Effector memory CD4-positive, alpha-beta T cell (primary cell): ENCODE data around the gene GNAS-AS1.
A peak's percentile ranks its signal among the peaks of the same experiment; 100 is the strongest.

Experiments used
- DNase-seq, 3 donors: peaks; one replicate each; pipeline ENCODE4 v3.0.0-alpha.2; 2020
- H3K27ac ChIP-seq: 2 replicates; pipeline ENCODE4 v1.7.0; 2013; ENCODE audit warnings: mild to moderate bottlenecking, low read length, moderate library complexity; ENCODE audit not compliant: insufficient read depth, poor library complexity, severe bottlenecking
- H3K27me3 ChIP-seq: replicated peaks from 2 replicates; pipeline ENCODE4 v1.7.0; 2013; ENCODE audit warnings: mild to moderate bottlenecking, low read length; ENCODE audit not compliant: insufficient read depth, control insufficient read depth, poor library complexity, severe bottlenecking
- H3K36me3 ChIP-seq: 2 replicates; pipeline ENCODE4 v1.7.0; 2013; ENCODE audit warnings: mild to moderate bottlenecking, low read length, moderate library complexity; ENCODE audit not compliant: control insufficient read depth, insufficient read depth
- H3K4me1 ChIP-seq: 2 replicates; pipeline ENCODE4 v1.7.0; 2013; ENCODE audit warnings: low read length, mild to moderate bottlenecking; ENCODE audit not compliant: control insufficient read depth, insufficient read depth, poor library complexity, severe bottlenecking
- H3K4me3 ChIP-seq: 2 replicates; pipeline ENCODE4 v1.7.0; 2013; ENCODE audit warnings: low read length, low read depth, mild to moderate bottlenecking; ENCODE audit not compliant: insufficient read depth, poor library complexity, severe bottlenecking
- H3K9me3 ChIP-seq: 2 replicates; pipeline ENCODE4 v1.7.0; 2013; ENCODE audit warnings: mild to moderate bottlenecking, low read length, moderate library complexity; ENCODE audit not compliant: control insufficient read depth
- total RNA-seq, 3 donors: gene quantifications; one replicate each; lab custom pipeline; 2026; lab: John Stamatoyannopoulos, UW

Gene GNAS-AS1
- 0 to 0.39 (median 0.17) reads per million in 3 donors for total RNA-seq

DNA sequence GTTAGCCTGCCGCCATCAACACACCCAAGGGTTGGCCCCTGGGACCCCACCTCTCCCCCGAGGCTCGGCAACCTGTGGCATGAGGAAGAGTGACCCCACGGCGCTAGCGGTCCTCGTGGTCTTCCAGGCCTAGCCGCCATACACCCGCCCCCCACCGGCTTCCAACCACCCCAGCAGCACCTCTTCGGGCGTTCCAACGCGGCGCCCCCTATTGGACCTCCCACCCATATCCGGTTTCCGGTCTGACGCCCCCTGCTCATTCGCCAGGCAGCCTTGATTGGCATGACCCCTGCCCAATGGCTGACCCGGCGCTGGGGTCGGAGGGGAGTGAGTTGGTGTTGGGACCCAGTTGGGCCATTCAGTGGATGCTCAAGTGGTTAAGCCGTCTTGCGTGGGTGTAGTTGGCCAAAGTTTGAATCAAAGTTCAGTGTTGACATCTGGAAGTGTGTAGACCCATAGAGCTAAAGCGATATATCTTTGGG lies at the start of gene GNAS-AS1:
TSS of gene GNAS-AS1 (minus strand) at position 210 of the 482 bp plus-strand sequence.
- DNase-seq: peak; percentile 42 to 60 (median 47)
- H3K36me3 ChIP-seq: no peaks in the 10 kb centered on the region
- H3K27ac ChIP-seq: no peak within 1 kb of the TSS
- H3K4me1 ChIP-seq: peaks cover 13% of the 10 kb centered on the region
- no peaks in the 10 kb centered on the region for H3K9me3 ChIP-seq
- H3K27me3 ChIP-seq: peaks cover 21% of the 10 kb centered on the region
- peak within 1 kb of the TSS; percentile 39 for H3K4me3 ChIP-seq

DNA sequence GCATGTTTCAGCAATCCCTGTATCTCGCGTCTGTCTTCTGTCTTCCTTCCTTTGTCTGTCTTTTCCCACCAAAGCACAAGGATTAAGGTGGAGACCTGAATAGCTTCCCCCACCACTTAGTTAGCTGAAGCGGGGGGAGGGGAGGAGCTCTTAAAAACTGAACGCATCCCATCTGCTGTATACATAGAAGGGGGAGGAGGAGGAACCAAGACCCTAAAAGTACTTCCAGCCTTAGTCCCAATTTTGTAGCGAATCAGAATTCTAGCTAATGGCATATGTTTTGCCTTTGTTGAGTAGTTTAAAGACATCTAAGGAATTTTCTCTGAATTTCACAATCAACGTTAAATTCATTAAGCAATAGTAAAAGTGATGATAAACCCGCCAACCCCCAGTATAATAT lies 49.7 kb upstream of the GNAS-AS1 start:
- peaks cover 6% of the 10 kb centered on the region for H3K4me1 ChIP-seq
- peaks cover 52% of the 10 kb centered on the region for H3K36me3 ChIP-seq
- H3K27me3 ChIP-seq: no peaks in the 10 kb centered on the region
- H3K9me3 ChIP-seq: no peaks in the 10 kb centered on the region
- no peak overlapping the region for H3K27ac ChIP-seq
- H3K4me3 ChIP-seq: no peak overlapping the region
- no peak for DNase-seq

DNA sequence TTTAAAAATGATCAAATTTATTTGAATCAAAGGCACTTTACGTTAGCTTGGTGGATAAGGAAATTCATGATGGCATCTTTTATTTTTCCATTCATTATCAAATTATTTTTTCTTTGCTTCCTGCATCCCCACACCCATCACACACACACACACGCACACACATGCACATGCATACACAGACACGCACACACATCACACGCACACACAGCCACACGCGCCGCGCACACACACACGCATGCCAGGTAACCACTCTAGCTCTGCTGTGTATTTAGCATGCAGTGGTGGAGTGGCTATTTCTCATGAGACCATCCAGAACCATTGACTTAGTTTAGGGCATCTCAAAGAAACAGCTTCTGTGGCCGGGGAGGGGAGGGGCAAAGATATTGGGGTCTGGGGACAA lies 48.8 kb upstream of the GNAS-AS1 start:
- no peaks in the 10 kb centered on the region for H3K9me3 ChIP-seq
- H3K4me3 ChIP-seq: no peak overlapping the region
- no peak overlapping the region for H3K27ac ChIP-seq
- H3K4me1 ChIP-seq: peaks cover 13% of the 10 kb centered on the region
- peaks cover 43% of the 10 kb centered on the region for H3K36me3 ChIP-seq
- no peaks in the 10 kb centered on the region for H3K27me3 ChIP-seq
- no peak for DNase-seq

DNA sequence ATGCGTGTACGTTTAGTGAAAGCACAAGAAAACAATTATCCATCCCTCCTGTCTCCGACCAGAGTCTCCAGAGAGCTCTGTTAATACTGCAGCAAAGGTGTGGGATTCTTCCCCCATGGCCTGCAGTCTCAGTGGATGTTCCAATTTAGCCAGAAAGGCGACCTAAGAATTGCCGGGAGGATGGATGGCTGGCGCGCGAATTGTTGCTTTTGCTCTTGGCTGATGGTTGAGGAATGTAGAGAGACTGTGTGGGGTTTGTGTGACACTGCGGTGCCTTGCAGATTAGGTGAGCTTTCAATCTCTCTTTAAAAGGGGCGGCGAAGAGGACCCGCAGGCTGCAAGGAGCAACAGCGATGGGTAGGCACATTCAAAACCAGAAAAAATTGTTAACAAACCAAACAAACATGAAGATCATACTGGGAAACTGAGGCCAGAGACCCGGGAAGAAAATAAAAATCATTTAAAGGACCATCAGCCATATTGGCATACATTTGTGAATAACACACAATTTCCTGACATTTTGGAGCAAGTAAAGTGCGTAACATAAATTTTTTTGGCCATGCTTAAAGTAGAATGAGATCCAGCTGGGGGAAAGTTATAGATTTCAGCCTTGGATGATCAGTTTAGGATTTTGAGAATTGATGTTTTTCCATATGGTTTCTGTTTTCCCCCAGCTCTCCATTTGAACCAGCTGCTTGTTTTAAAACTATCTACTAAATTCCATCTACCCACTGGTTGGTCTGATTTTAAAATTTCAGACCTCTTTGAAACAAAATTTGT lies 48.1 kb upstream of the GNAS-AS1 start:
- Histone ChIP-seq H3K4me1 (peaks cover 20% of the 10 kb centered on the region), H3K27ac (no peak overlapping the region), H3K9me3 (no peaks in the 10 kb centered on the region), H3K4me3 (no peak overlapping the region), H3K36me3 (peaks cover 36% of the 10 kb centered on the region), H3K27me3 (no peaks in the 10 kb centered on the region)
- no peak for DNase-seq

DNA sequence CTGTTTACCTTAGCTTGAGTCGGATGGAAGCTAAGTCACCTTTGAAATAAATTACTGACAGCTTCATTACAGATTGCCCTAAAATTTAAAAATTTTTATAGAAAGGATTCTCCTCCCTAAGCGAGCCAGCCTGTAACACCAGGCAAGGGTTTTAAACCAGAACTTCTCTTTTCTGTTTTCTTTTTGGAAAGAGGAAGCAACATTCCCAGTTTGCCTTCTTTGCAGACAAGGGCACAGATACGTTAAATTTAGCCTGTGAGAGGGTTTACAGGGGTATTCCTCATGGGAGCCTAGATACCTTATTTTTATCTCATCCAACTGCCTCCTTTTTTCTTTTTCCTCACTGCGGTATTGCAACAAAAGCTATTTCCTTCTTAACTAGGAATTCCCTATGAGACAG lies 46.8 kb upstream of the GNAS-AS1 start:
- Histone ChIP-seq H3K27ac (no peak overlapping the region), H3K9me3 (no peaks in the 10 kb centered on the region), H3K4me3 (no peak overlapping the region), H3K27me3 (no peaks in the 10 kb centered on the region), H3K4me1 (peaks cover 29% of the 10 kb centered on the region), H3K36me3 (peaks cover 26% of the 10 kb centered on the region)
- DNase-seq: no peak

DNA sequence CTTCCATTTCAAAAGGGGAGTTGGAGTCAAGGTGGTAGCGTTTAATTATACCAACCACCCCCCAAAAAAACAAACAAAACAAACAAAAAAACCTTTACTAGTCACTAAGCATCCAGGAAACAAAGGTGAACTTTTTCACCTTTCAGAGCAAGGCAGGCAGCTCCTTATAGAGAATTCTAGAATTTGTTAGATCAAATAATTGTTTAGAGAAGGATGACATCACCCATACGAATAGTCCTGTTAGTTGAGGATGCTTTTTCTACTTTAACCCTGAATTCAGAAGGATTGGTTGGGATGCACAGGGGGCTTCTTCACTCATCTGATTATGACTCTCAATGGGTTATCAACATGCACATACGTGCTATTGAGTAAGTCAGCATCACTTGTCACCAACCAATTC lies 46.1 kb upstream of the GNAS-AS1 start:
- H3K4me1 ChIP-seq: peaks cover 29% of the 10 kb centered on the region
- peaks cover 19% of the 10 kb centered on the region for H3K36me3 ChIP-seq
- no peak for DNase-seq
- no peaks in the 10 kb centered on the region for H3K27me3 ChIP-seq
- H3K4me3 ChIP-seq: no peak overlapping the region
- no peaks in the 10 kb centered on the region for H3K9me3 ChIP-seq
- H3K27ac ChIP-seq: no peak overlapping the region

DNA sequence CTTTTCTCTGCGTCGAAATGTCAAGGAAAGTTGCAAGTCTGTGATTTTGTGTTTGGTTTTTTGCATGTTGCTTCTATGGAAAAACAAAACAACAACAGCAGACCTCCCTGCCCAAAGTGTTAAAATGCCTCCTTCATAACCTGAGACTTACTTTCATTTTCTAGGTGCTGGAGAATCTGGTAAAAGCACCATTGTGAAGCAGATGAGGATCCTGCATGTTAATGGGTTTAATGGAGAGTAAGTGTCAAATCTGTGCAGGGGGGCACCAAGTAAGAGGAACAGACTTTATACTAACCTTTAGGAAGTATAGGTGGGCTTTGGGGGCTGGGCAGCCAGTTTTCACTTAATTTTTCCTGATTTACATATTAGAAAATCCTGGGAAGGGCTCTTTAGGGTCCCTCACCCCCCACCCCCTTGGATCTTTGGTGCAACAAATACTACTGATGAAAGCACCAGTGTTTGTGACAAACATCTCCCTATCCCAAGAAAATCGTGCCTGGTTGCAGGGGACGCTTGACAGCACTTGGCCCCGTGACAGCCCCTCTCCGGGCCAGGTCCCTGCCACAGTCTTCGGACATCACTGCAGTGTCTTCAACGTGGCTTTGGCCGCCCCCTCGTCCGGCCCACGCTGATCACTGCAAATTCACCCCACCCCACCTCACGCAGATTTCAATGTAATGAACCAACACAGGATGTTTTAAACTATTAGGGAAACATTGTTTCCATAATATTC lies 44.9 kb upstream of the GNAS-AS1 start:
- no peak overlapping the region for H3K27ac ChIP-seq
- peaks cover 29% of the 10 kb centered on the region for H3K4me1 ChIP-seq
- H3K36me3 ChIP-seq: peaks cover 19% of the 10 kb centered on the region
- H3K9me3 ChIP-seq: no peaks in the 10 kb centered on the region
- H3K4me3 ChIP-seq: no peak overlapping the region
- no peak for DNase-seq
- no peaks in the 10 kb centered on the region for H3K27me3 ChIP-seq

DNA sequence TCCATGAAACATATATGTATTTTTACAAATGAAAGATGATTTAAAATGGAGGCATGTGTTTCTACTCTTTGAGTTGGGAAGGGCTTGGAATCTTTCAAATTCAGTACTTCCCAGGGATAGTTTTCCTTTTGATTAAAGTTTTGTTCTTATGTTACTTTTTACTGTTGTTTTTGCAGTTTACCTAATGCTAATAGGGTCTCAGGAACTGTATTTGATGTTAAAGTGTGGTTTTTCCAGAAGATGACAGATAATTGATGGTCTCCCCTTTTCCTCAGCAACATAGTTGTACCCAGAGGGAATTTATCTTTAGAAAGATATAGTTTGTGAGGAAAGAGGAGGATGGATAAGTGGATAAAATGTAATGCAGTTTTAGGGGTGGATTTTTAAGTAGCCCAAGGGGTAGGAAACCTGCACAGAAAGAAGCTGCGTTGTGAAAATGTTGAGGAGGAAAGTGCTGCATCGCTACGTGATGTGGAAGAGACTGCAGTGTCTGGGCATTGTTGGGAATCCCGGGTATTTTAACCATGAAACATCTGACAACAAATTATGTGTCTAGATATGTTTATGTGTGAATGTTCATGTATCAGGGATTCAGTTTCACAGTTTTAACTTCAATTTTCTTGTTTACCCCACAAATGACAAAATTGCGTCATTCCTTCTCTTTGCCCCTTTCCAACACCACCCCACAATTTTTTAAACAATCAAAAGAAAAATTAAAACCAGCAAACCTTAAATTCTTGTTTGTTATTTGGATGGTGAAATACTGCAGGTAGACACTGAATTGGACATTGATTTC lies 44.1 kb upstream of the GNAS-AS1 start:
- H3K4me1 ChIP-seq: peaks cover 29% of the 10 kb centered on the region
- peaks cover 12% of the 10 kb centered on the region for H3K36me3 ChIP-seq
- DNase-seq: no peak
- H3K4me3 ChIP-seq: no peak overlapping the region
- H3K27me3 ChIP-seq: no peaks in the 10 kb centered on the region
- no peaks in the 10 kb centered on the region for H3K9me3 ChIP-seq
- H3K27ac ChIP-seq: peak overlapping the region; percentile 28

DNA sequence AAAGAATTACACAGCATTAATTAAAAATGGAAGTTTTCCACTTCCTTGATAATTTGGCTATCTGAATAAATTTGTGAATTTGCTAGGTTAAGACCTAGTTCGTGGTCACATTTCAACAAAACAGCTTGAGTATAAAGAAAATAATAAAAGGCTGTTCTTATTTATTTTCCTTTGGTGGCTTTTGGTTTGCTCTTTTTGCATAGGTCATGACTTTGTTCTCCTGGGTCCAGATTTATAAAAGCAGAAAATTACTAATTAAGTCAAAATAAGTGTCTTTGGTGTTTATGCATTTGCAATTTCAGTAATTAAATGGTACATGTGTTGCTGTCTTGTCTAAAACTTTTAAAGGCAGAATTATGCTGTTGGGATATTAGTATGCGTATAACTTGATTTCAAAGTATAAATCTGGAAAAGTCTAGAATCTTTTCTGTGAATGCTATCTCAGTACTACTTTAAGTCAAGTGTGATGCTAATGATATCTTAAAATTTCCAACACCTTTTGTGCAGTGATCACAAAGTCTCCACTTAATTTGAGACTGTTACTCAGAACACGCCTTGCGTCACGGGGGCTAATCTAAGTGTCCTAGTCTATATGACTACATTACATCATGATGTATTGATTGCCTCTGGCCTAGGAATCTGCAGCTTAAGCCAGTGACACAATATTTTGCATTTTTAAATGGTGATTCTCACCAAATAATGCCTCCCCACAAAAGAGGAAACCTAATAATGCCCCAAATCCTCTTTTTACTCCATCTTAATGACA lies 42.8 kb upstream of the GNAS-AS1 start:
- no peaks in the 10 kb centered on the region for H3K9me3 ChIP-seq
- peak overlapping the region; percentile 41 for H3K4me3 ChIP-seq
- no peak for DNase-seq
- peaks cover 6% of the 10 kb centered on the region for H3K36me3 ChIP-seq
- peak overlapping the region; percentile 90 for H3K27ac ChIP-seq
- peaks cover 29% of the 10 kb centered on the region for H3K4me1 ChIP-seq
- H3K27me3 ChIP-seq: no peaks in the 10 kb centered on the region
